ENCODE data around the gene PHLDB2. TPM values are rescaled to one million over a fixed set of nuclear protein-coding genes. Genes with fewer than 3 reads are reported as not detected.

Gene PHLDB2
- total and polyA plus RNA-seq, 2 of the 4 experiments (the other 2 are of a cell fraction): 10.6 to 28.7 TPM

DNA sequence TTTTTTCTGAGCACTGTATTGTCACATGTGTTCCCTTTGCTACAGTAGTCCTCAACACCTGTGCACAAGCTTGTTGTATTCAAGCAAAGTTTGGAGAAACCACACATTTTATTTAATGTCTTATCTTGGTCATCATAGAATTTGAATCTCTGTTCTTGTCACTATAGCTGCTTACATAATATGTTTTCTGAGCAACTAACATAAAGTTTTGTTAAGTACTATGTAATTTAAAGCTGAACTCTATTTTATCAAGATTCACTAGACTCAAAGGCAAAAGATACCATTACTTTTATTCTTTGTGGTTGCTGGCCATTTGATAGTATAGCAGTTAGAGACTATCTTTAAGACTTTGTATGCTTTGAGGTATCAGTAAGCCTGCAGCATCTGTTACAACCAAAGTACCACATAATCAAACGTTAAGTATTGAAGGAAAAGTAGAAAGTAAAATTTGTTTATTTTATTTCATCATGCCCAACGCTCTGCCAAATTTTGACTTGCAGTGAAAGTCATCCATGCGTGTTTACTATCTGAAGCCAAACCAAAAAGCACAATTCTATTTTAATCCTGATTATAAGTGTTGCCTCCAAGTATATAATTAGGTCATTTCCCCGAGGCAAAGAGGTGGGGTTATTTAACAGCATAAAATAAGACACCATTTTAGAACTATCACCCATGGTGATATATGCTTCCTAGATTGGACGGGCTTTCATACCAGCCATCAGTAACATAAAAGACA is 109.4 kb downstream of the PHLDB2 start:
- Histone ChIP-seq H2AFZ (replicated peaks; ENCODE audit: low read length, poor library complexity) (no peak overlapping the region), H2BK5ac (ENCODE audit: low read depth, low read length, poor library complexity, severe bottlenecking) (no peak overlapping the region), H3K36me3 (ENCODE audit: control insufficient read depth, insufficient read depth, low read length) (peaks cover 1% of the 10 kb centered on the region), H2BK20ac (ENCODE audit: low read depth, low read length) (no peak overlapping the region), H3K4ac (ENCODE audit: low read depth, low read length) (no peak overlapping the region), H4K91ac (ENCODE audit: insufficient read depth, low read depth, low read length) (no peak overlapping the region), H3K9ac (ENCODE audit: low read depth, low read length) (no peak overlapping the region), H3K4me3 (ENCODE audit: insufficient read depth, low read depth, low read length) (no peak overlapping the region), H3K79me1 (ENCODE audit: low read depth in 1 of 2, low read length in 2 of 2) (no peaks in the 10 kb centered on the region), H3K27ac (ENCODE audit: insufficient read depth, low read length) (no peak overlapping the region), H2BK15ac (ENCODE audit: low read depth, low read length) (no peak overlapping the region), H4K8ac (ENCODE audit: low read depth in 2 of 2, low read length in 2 of 2) (no peak overlapping the region), H3K14ac (replicated peaks; ENCODE audit: low read depth, low read length) (no peak overlapping the region), H3K9me1 (ENCODE audit: insufficient read depth, low read length) (no peaks in the 10 kb centered on the region), H3K9me3 (ENCODE audit: control insufficient read depth, insufficient read depth, low read length) (no peaks in the 10 kb centered on the region), H4K20me1 (ENCODE audit: insufficient read depth, low read length) (no peaks in the 10 kb centered on the region), H3K23ac (ENCODE audit: low read depth, low read length) (no peak overlapping the region), H3K56ac (ENCODE audit: extremely low read depth, insufficient read depth, low read length) (no peak overlapping the region), H3K18ac (ENCODE audit: low read depth, low read length) (no peak overlapping the region), H2BK120ac (ENCODE audit: low read depth, low read length) (no peak overlapping the region), H3K27me3 (ENCODE audit: control insufficient read depth, insufficient read depth, low read length) (no peaks in the 10 kb centered on the region), H3K4me2 (ENCODE audit: low read depth, low read length) (no peak overlapping the region), H2AK9ac (replicated peaks; ENCODE audit: low read depth, low read length, poor library complexity) (no peak overlapping the region), H2AK5ac (ENCODE audit: low read depth, low read length) (no peak overlapping the region), H3K4me1 (ENCODE audit: control insufficient read depth, insufficient read depth, low read length) (no peaks in the 10 kb centered on the region), H4K5ac (ENCODE audit: low read depth, low read length) (no peak overlapping the region)
- dilution Hi-C loops (cut with HindIII; ENCODE audit: low sequenced_read_pairs, unreplicated experiment): loop anchor here (25.0 kb wide), 1 partner anchor 256 kb away; no protein-coding TSS in a partner anchor
- ChIA-PET CTCF (interaction anchor here (0.6 to 2.9 kb wide), 15 partner anchors 10 to 1725 kb away, joined by 3 to 28 read pairs (median 6); no protein-coding TSS in a partner anchor), POLR2A (ENCODE audit: unreplicated experiment) (no interaction called here)
- intact Hi-C loops (cut with micrococcal nuclease): loop anchor here (5.0 to 10.0 kb wide), 2 partner anchors 301 to 394 kb away; no protein-coding TSS in a partner anchor
- in situ Hi-C loops (cut with MboI; ENCODE audit: low sequenced_read_pairs): loop anchor here (25.0 kb wide), 1 partner anchor 381 kb away; the partner anchor contains the start of gene ZBED2
- ATAC-seq (ENCODE audit: low read depth): no peak
- DNase-seq: peak; percentile 12
- BruUV-seq (replicated peaks): no TSS peak
- WGBS, 2 experiments (ENCODE audit: extremely low coverage in 2 of 2, insufficient read length in 1 of 2): no CpG with 5 or more reads among the region's 5 CpGs
- TF ChIP-seq CEBPB (IDR thresholded peaks at IDR 0.05; ENCODE audit: low read depth, low read length) (no peak), MAZ (IDR thresholded peaks at IDR 0.05; ENCODE audit: borderline replicate concordance, low read depth, low read length) (no peak), MXI1 (IDR thresholded peaks at IDR 0.05; ENCODE audit: borderline replicate concordance, low read depth, low read length) (no peak), USF2 (IDR thresholded peaks at IDR 0.05; ENCODE audit: low read depth, low read length) (no peak), CHD1 (IDR thresholded peaks at IDR 0.05; ENCODE audit: low read depth, low read length) (no peak), MAFK (IDR thresholded peaks at IDR 0.05; ENCODE audit: low read depth, low read length) (no peak), RFX5 (IDR thresholded peaks at IDR 0.05; ENCODE audit: low read depth, low read length) (no peak), ELK1 (IDR thresholded peaks at IDR 0.05; ENCODE audit: borderline replicate concordance, low read depth, low read length) (no peak), NFE2L2 (IDR thresholded peaks at IDR 0.05; ENCODE audit: low read depth, low read length) (no peak), SMC3 (IDR thresholded peaks at IDR 0.05; ENCODE audit: low read depth, low read length) (no peak), RAD21 (IDR thresholded peaks at IDR 0.05; ENCODE audit: low read length) (no peak), FOS (IDR thresholded peaks at IDR 0.05; ENCODE audit: low read depth, low read length) (no peak), RCOR1 (IDR thresholded peaks at IDR 0.05; ENCODE audit: insufficient replicate concordance, low read length) (no peak)
- TF ChIP-seq, protein P1, sequence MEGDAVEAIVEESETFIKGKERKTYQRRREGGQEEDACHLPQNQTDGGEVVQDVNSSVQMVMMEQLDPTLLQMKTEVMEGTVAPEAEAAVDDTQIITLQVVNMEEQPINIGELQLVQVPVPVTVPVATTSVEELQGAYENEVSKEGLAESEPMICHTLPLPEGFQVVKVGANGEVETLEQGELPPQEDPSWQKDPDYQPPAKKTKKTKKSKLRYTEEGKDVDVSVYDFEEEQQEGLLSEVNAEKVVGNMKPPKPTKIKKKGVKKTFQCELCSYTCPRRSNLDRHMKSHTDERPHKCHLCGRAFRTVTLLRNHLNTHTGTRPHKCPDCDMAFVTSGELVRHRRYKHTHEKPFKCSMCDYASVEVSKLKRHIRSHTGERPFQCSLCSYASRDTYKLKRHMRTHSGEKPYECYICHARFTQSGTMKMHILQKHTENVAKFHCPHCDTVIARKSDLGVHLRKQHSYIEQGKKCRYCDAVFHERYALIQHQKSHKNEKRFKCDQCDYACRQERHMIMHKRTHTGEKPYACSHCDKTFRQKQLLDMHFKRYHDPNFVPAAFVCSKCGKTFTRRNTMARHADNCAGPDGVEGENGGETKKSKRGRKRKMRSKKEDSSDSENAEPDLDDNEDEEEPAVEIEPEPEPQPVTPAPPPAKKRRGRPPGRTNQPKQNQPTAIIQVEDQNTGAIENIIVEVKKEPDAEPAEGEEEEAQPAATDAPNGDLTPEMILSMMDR (conservative IDR thresholded peaks at IDR 0.05; ENCODE audit: low read depth, low read length): no peak

Measured in IMR-90 (cell line).